ENCODE measurements around the gene NTHL1.

The NTHL1 gene

GRCh38 chr16:1991135-1991551 is 56.5 kb downstream of the NTHL1 start:
- DNase-seq: no peak

- no peak for DNase-seq
These were observed 57.1 kb downstream of the NTHL1 start for GRCh38 chr16:1990351-1991134.

GRCh38 chr16:1990101-1990350 is 57.6 kb downstream of the NTHL1 start:
- DNase-seq: no peak
